AML-193 (cell line): ENCODE measurements around the gene GPR75.

Experiments used
- DNase-seq, 2 experiments: peaks; one replicate each; lab custom pipeline; 2025; lab: John Stamatoyannopoulos, UW

The GPR75 gene

DNA sequence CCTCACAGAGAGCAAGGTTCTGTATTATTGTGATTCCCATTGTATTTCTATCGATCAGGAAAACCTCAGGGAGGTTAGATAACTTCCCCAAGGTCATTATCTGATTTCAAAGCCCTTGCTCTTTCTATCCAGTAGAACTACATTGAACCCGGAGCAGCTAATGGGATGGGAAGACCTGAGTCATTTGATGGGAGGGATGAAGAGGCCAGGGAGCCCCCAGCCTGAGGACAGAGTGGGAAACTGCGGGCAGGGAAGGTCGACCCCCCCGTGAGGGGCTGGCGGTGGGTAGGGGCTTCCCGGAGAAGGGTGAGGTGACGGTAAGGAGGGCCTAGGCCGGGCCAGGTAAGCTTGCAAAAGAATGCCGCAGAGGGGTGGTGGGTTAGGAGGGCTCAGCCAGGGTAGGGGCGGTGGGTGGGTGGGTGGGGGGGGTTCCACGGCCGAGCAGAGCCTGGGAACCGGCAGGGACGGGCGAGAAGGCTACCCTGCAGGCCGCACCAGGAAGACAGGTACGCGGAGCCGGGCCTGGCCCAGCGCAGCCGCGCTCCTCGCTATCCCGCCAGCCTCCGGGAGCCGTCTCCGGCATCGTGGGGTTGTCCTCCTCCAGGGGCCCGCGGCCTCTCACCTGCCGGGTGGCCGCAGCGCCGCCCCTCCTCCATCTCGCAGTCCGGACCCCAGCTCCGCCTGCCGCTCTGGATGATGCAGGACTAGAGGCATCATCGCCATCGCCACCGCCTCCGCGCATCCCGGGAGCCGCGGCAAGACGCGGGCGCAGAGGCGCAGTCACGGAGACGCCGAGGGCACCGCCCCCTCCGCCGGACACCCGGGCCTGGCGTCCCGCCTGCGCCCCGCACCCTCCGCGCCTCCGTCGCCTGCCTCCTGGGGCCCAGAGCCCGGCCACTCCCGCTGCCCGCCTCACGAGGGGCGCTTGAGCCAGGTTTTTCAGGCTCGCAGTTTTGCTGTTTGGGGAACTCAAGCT, at the start of gene GPR75:
Gene GPR75 (minus strand): TSS at position 762 of the 976 bp plus-strand sequence. CDS start 5,211 bp downstream, outside the sequence.
- DNase-seq: no peak

DNA sequence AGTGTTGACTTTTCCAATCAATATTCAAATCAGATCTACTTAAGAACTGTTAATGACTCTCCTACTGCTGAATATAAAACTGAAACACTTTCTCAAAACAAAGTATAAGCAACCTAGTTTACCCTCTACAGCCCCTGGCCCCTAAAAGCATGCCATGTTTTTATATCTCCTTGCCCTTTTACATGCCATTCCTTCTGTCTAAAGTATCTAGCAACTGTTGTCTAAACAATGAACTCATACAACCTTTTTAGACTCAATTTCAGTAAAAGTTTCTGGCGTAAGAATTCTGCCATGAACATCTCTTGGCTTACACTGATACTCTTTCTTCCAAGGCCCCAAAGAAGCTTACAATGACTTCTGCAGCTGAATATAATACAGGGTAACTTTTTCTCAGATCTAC, 47.8 kb upstream of the GPR75 start:
- no peak for DNase-seq

DNA sequence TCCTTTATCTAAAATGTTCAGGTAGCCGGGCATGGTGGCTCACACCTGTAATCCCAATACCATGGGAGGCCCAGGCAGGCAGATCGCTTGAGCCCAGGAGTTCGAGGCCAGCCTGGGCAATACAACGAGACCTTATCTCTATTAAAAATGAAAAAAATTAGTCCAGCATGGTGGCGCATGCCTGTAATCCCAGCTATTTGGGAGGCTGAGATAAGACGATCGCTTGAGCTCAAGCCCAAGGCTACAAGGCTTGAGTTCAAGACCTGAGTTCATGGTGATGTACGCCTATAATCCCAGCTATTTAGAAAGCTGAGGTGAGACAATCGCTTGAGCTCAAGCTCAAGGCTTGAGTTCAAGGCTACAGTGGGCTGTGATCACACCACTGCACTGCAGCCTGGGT, 45.6 kb upstream of the GPR75 start:
- no peak for DNase-seq

DNA sequence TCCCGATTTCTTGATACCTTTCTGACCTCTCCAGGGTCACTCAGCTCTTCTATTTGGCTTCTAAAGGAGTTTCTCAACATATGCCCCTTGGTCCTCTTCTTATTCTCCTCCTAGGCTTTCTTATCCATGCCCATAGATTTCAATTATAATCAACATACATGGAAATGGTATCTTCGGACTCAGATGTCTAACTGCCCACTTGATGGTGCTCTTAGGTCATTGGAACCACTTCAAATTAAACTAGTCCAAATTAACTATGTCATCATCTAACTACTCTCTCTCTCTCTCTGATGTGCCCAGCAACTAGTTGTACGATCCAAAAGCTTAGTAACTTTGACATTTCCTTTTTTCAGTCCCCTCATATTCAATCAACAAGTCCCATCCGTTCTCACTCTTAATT, 43.2 kb upstream of the GPR75 start:
- no peak for DNase-seq

DNA sequence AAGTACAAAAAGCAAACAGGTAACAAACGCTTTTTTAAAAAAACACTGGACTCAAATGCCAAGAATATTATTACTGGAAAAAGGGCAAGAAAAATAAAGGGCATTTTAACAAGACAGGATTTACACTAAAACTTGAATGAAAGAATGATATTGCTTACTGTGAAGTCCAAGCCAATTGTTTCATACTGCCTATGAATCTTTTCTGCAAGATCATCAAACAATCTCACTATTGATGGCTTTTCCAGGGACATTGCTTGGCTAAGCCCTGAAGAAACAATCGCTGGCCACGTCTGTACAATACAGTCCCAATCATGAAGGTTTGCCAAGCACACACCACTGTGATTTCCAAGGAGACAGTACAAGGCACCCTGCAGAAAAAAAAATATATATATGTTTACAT, 41.4 kb upstream of the GPR75 start:
- no peak for DNase-seq

DNA sequence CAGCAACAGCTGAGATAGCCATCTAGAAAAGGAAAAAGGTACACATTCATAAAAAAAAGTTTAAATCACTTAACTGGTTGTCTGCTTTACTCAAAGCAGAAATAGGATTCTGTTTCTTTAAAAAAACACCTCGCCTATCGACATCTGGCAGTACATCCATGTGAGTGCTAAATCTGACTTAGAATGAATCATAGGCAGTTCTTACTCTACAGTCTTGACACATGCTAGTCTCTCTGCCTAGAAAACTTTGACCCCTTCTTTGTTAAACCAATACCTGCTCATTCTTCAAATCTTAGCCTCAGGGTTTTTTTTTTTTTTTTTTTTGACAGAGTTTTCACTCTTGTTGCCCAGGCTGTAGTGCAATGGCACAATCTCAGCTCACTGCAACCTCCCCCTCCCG, 37.1 kb upstream of the GPR75 start:
- no peak for DNase-seq

DNA sequence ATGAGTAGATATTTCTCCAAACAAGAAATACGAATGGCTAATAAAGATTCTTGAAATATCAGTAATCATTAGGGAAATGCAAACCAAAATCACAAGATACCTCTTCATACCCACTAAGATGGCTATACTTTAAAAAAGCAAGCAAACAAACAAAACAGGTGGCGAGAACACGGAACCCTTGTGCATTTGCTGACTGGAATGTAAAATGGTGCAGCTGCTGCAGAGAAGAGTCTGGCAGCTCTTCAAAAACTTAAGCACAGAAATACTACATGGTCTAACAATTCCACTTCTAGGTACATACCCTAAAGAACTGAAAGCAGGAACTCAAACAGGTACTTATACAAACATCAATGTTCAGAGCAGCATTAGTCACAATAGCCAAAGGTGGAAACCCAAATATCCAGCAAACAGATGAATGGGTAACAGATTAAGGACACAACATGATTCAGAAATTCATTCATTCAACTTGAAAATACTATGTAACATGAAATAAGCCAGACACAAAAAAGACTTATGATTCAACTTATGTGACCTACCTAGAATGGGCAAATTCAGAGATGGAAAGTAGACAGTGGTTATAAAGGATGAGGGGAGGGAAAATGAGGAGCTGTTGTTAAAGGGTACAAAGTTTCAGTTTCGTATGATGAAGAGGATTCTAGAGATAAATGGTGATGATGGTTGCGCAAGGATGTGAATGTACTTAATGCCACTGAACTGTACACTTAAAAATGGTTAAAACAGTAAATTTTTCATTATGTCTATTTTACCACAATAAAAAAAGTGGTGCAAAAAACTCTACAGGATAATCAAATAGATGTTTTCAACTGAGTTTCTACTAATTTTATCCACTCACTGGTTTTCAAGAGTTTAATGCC, 26.9 kb upstream of the GPR75 start:
- DNase-seq: no peak

DNA sequence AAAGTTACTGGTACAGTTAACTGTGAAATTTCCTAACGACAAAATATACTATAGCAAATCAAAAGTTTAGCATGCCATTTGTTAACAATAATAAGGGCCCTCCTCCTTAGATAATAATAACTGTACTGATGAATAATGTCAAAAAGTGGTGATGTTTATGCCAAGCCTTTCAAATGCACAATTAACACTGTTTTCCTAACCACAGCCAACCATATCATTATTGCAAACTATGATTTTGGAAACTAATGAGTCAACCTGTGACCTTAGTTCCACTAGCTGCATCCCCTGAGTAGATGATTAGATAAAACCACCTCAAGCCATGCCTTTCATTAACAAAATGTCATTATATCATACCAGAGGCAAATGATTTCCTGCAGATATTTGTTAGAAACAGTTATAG, 25.1 kb upstream of the GPR75 start:
- no peak for DNase-seq

DNA sequence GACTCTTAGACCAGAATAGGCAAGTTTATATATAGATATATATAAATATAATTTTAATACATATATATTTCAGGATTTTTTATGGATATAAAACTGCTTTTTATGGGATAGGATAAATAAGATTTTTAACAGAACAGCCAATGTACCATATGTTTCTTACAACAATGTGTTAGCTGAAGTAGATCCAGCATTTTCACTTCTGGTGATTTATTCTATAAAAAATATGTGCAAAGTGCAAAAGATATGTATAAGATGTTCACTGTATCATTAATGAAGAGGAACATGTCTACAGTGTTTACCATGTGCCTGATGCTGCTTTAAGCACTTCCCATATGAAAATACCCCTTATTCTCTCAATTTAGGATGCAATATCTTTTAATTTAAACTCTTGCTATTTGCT, 22.2 kb upstream of the GPR75 start:
- no peak for DNase-seq

DNA sequence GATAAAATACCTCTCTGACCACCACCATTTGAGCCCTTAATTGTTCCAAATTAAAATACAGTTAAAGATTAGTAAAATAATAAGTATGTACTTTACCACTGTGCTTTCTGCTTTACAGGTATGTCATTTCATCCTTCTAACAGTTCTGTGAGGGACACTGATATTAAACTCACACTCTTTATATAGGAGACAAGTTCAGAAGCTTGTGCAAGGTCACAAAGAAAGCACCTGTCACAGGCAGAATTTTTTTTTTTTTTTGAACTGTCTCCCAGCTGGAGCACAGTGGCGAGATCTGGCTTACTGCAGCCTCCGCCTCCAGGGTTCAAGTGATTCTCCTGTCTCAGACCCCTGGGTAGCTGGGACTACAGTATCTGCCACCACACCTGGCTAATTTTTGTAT, 21.6 kb upstream of the GPR75 start:
- DNase-seq: no peak

DNA sequence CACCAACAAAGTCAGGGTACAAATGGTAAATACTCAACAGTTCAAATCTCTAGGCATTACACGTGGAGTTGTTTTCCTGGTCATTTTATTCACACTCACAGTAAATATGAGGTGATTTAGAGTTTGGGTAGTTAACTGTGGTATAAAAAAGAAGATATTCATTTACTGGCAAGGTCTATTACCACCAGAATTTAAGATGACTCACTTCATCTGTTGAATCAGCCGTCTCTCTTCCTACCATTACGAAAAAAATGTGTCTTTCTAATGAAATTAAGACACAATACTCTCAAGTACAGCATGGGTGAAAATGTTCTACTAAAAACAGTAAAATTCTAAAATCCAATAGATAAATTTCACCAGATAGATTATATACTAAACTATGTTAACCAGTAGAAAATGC, 21.0 kb upstream of the GPR75 start:
- DNase-seq: no peak

DNA sequence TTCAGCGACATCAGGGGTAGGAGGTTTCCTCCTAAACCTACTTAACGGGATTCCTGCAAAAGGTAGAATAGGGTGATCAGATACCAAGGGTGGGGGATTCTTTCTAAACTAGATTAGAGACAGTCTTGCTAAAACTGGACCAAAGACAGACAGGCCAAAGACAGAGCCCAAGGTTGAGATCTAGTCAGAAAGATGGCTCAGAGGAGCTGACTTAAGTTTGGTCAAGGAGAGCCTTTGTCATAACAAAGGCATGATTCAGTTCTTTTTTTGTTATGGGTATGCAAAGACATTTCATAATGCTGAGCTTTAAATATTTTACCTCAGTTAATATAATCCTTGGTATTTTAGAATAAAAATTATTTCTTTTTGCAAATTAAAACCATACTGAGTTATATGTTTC, 17.8 kb upstream of the GPR75 start:
- no peak for DNase-seq

DNA sequence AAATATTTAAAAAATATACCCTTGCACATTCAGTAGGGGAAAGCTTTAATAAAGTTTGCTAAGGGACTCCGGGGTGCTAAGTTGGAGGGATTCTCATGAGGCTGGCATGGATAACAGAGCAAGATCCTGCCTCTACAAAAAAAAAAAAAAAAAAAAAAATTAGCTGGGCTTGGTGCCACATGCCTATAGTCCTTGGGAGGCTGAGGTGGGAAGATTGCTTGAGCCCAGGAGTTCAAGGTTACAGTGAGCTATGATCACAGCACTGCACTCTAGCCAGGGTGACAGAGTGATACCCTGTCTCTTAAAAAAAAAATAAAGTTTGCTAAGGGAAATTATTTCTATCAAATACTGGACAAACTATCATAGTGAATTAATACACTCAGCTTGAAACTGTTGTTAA, 17.3 kb upstream of the GPR75 start:
- no peak for DNase-seq

DNA sequence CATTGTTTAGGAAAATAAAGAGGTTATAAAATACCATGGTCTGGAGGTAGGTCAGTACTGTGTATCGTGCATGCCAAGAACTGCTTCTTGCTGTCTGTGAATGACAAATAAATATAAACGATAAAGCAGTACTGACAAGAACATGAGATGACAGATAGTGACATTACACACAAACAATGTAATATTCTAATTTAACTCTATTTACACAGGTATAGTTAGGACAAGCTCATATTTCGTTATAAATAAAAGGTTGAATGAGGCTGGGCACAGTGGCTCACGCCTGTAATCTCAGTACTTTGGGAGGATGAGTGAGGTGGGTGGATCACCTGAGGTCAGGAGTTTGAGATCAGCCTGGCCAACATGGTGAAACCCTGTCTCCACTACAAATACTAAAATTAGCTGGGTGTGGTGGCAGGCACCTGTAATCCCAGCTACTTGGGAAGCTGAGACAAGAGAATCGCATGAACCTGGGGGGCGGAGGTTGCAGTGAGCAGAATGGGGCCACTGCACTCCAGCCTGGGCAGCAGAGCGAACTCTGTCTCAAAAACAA, 14.7 kb upstream of the GPR75 start:
- no peak for DNase-seq

DNA sequence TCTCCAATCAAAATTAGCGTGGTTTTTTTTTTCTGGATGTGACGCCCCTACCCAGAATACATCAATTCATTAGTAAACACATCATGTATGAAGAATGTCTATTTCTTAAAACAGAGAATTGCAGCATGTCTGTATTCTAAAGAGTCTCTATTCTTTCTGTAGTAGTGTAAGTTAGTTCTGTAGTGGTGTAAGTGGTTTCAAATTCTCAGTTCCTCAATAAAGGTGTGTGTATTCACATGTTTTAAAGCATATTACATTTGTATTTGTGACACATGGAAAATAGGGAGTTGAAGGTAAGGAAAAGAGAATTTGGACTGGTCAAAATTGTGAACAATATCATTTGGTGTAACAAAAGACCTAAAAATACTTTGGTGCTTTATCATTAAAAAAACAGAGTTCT, 8.0 kb upstream of the GPR75 start:
- DNase-seq: no peak

DNA sequence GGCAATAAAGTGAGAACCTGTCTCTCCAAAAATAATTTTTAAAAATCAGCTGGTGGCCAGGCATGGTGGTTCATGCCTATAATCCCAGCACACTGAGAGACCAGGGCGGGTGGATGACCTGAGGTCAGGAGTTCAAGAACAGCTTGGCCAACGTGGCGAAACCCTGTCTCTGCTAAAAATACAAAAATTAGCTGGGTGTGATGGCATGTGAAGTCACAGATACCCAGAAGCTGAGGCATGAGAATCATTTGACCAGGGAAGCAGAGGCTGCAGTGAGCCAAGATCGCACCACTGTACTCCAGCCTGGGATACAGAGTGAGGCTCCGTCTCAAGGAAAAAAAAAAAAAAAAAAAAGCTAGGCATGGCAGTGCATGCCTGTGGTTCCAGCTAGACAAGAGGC, 7.4 kb upstream of the GPR75 start:
- DNase-seq: no peak

DNA sequence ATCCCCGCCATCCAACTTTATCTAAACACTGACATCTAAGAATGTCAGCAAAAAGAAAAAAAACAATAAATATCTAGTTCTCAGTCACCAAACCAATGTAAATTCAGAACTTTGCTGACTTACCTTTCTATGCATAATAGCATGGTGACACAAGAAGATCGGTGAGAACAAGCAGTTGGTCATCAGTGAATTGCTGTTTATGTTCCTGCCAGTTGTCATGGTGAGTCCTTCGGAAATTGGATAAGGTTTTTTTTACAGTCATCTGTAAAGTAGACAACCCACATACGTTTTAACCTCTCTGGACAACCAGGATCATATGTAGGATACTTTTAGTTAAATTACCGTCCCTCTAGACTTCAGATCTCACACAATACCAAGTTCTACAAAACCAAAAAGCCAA, 6.2 kb upstream of the GPR75 start:
- no peak for DNase-seq

DNA sequence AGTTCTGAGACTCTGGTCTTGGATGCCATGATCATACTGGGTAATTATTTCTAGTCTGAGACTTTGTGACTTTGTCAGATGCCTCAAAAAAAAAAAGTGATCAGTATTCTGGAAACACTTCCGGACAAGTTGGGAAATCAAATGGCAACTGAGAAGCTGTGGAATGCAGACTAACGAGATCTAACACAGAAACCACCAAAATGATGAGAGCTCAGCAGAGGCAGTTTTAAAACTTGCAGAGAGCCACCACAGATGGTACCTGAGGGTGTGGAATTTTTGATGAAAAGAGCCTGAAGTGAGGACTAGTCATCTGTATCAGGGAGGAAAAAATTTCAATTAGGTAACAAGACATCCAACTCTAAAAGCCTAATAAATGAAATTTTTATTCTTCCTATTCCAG, 5.5 kb upstream of the GPR75 start:
- no peak for DNase-seq

DNA sequence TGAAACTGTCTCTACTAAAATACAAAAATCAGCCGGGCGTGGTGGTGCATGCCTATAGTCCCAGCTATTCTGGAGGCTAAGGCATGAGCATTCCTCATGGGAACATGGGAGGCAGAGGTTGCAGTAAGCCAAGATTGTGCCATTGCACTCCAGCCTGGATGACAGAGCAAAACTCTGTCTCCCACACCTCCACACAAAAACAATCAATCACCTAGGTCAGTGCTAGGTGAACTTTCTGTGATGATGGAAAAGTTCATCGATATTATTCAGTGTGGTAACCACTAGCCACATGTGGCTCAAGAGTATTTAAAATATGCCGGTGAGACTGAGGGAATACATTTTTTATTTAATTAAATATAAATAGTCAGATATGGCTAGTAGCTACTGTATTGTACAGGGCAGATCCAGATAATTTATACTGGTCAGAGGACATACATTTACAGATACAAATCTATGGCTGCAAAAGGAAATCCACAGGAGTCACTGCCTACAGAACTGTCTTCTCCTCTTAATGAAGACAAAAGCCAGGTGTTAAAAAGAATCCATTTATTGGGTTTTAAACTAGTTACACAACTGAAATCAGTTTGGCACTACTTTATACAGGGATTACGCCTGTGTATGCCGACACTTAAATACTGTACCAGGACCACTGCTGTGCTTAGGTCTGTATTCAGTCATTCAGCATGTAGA, 3.9 kb upstream of the GPR75 start:
- DNase-seq: no peak

DNA sequence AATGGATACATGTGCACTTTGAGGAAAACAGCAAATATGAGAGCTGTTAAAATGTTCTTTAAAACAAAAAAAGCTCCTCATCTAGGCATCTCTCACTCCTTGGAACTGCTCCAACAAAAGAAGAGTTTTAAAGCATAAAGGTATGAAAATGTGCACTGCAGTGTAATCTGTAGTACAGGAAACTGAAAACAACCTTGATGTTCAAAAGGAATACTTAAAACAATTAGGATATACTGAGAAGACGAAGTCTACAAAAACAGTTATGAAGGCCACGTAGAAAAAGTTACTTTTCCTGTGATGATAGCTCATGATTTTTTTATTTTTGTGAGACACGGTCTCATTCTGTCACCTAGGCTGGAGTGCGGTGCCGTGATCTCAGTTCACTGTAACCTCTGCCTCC, 2.1 kb upstream of the GPR75 start:
- DNase-seq: no peak

DNA sequence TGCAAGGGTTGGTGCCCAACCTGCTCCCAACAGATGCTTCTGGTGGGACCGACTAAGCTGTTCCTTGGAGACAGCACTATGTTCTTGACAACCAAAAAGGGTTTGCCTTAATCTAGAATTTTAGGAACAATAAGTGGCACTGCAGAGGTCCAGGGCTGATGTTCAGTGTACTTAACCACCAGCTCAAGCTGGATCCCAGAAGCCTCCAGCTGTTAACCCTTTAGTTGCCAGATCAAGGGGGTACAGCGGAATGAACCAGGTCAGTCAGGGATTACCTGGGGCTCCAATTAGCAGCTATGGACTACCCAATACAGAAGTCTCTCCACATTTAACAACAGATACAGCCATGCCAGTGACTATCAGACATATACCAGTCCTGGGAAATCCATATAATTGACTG, 3.5 kb downstream of the GPR75 start:
- no peak for DNase-seq

DNA sequence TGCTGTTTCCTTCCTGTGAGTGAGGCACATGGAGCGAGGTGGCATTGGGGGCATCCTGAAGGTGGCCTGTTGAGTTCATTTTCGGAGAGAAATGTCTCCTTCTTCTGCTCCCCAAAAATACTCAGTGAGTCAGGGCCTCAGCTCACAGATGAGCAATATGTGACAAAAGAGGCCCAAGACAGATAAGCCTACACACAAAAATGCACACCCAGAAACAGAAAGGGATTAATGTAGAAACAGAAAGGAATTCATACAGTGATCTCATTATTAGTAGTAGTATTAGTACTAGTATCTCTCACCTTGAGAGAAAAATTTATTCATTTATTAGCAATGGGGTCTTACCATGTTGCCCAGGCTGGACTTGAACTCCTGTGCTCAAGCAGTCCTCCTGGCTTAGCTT, 5.1 kb downstream of the GPR75 start:
- no peak for DNase-seq
